Neural progenitor cell (in vitro differentiated cells): ENCODE results near the gene C16orf46. TPM values are rescaled to one million over a fixed set of nuclear protein-coding genes. Genes with fewer than 3 reads are reported as not detected.

Source experiments
- DNase-seq: peaks from one replicate; pipeline ENCODE4 v3.0.0-alpha.2; 2016; ENCODE audit warnings: low spot score
- H2AFZ ChIP-seq: fragments of 200-600 bp; sonication (generic); replicated peaks from 2 replicates; pipeline ENCODE4 v1.6.1; 2016; ENCODE audit warnings: antibody characterized with exemption
- H3F3A ChIP-seq: fragments of 200-600 bp; sonication (generic); 2 replicates; pipeline ENCODE4 v1.6.1; 2016; ENCODE audit warnings: antibody characterized with exemption, low read depth
- H3K27ac ChIP-seq: fragments of 200-600 bp; sonication (generic); 2 replicates; pipeline ENCODE4 v1.5.1; 2016; ENCODE audit warnings: mild to moderate bottlenecking
- H3K27me3 ChIP-seq: fragments of 200-600 bp; sonication (generic); 2 replicates; pipeline ENCODE4 v1.6.1; 2016; ENCODE audit warnings: mild to moderate bottlenecking, moderate library complexity
- H3K36me3 ChIP-seq: fragments of 200-600 bp; sonication (generic); 2 replicates; pipeline ENCODE4 v1.5.1; 2016
- H3K4me1 ChIP-seq: fragments of 200-600 bp; sonication (generic); 2 replicates; pipeline ENCODE4 v1.6.1; 2016; ENCODE audit warnings: mixed run types
- H3K4me2 ChIP-seq: fragments of 200-600 bp; sonication (generic); 2 replicates; pipeline ENCODE4 v1.6.1; 2016
- H3K4me3 ChIP-seq: fragments of 200-600 bp; sonication (generic); 2 replicates; pipeline ENCODE4 v1.5.1; 2016
- H3K79me2 ChIP-seq: fragments of 200-600 bp; sonication (generic); 2 replicates; pipeline ENCODE4 v1.6.1; 2016; ENCODE audit warnings: low read depth
- H3K9ac ChIP-seq: fragments of 200-600 bp; sonication (generic); 2 replicates; pipeline ENCODE4 v1.6.1; 2016
- H3K9me3 ChIP-seq: fragments of 200-600 bp; sonication (generic); 2 replicates; pipeline ENCODE4 v1.5.1; 2016; ENCODE audit warnings: low read depth
- H4K20me1 ChIP-seq: fragments of 200-600 bp; sonication (generic); 2 replicates; pipeline ENCODE4 v1.6.1; 2016; ENCODE audit warnings: low read depth
- H3K27ac Mint-ChIP-seq: 3 replicates; pipeline ENCODE4 v1.8.0; 2021; ENCODE audit warnings: mixed read lengths
- H3K27me3 Mint-ChIP-seq: 2 replicates; pipeline ENCODE4 v1.8.0; 2022; ENCODE audit warnings: low read depth, mild to moderate bottlenecking, inconsistent platforms, moderate library complexity, mixed read lengths; ENCODE audit not compliant: insufficient read depth
- H3K36me3 Mint-ChIP-seq: 3 replicates; pipeline ENCODE4 v1.8.0; 2021; ENCODE audit warnings: mixed read lengths
- H3K4me1 Mint-ChIP-seq: 3 replicates; pipeline ENCODE4 v1.8.0; 2021; ENCODE audit warnings: mixed read lengths
- H3K4me3 Mint-ChIP-seq: 3 replicates; pipeline ENCODE4 v1.8.0; 2021; ENCODE audit warnings: mild to moderate bottlenecking, moderate library complexity, mixed read lengths
- H3K9me3 Mint-ChIP-seq: 3 replicates; pipeline ENCODE4 v1.8.0; 2020; ENCODE audit warnings: mixed read lengths
- CTCF ChIP-seq: fragments of 200-600 bp; sonication (generic); IDR thresholded peaks from 2 replicates; pipeline ENCODE4 v1.5.1; 2017; ENCODE audit warnings: antibody characterized with exemption, mild to moderate bottlenecking
- EZH2 ChIP-seq: fragments of 200-600 bp; sonication (generic); IDR thresholded peaks from 2 replicates; pipeline ENCODE4 v1.6.1; 2017; ENCODE audit warnings: antibody characterized with exemption, mild to moderate bottlenecking, moderate library complexity
- EZH2phosphoT487 ChIP-seq: fragments of 200-600 bp; sonication (generic); IDR thresholded peaks from 2 replicates; pipeline ENCODE4 v1.6.1; 2017; ENCODE audit warnings: antibody characterized with exemption
- total RNA-seq: library from RNA; depleted of rRNA; stranded (reverse); fragments of >200 nt; gene quantifications from 2 replicates; pipeline ENCODE4 v1.2.3, GENCODE V29; 2015; ENCODE audit warnings: low replicate concordance

Gene C16orf46
- total RNA-seq, 1 donor from 2014 or later, result 1.7 TPM

GRCh38 chr16:81096715-81097208, 19.7 kb upstream of the C16orf46 start:
- no peak for DNase-seq
- Mint-ChIP-seq H3K36me3 (peaks cover 4% of the 10 kb centered on the region), H3K9me3 (no peaks in the 10 kb centered on the region), H3K4me3 (peak overlapping the region; percentile 84), H3K4me1 (peaks cover 14% of the 10 kb centered on the region), H3K27ac (peak overlapping the region; percentile 16), H3K27me3 (no peaks in the 10 kb centered on the region)
- no peaks in the 10 kb centered on the region for H3K36me3 ChIP-seq
- H3K4me1 ChIP-seq, result no peaks in the 10 kb centered on the region
- peak overlapping the region; percentile 13 for H2AFZ ChIP-seq
- no peaks in the 10 kb centered on the region for H3K9me3 ChIP-seq
- TF ChIP-seq EZH2, result no peak
- no peak for TF ChIP-seq CTCF
- no peak for TF ChIP-seq EZH2phosphoT487
- H3K9ac ChIP-seq, result no peak overlapping the region
- peak overlapping the region; percentile 23 for H3K4me2 ChIP-seq
- no peak overlapping the region for H3K27ac ChIP-seq
- H3K27me3 ChIP-seq, result no peaks in the 10 kb centered on the region
- H3K79me2 ChIP-seq, result peaks cover 35% of the 10 kb centered on the region
- H3F3A ChIP-seq, result peaks cover 4% of the 10 kb centered on the region
- H4K20me1 ChIP-seq, result peaks cover 20% of the 10 kb centered on the region
- no peak overlapping the region for H3K4me3 ChIP-seq

GRCh38 chr16:81095953-81096714, 19.1 kb upstream of the C16orf46 start, which contains the start of gene GCSH:
GCSH (minus strand) TSS chr16:81096395; CDS start chr16:81096278, 117 bp downstream.
- no peaks in the 10 kb centered on the region for H3K36me3 ChIP-seq
- H3K27ac Mint-ChIP-seq, result peak within 1 kb of the TSS; percentile 16
- peak within 1 kb of the TSS; percentile 42 for H3K9ac ChIP-seq

GRCh38 chr16:81095653-81095952, 18.6 kb upstream of the C16orf46 start:
- H3K27me3 Mint-ChIP-seq, result no peaks in the 10 kb centered on the region
- H3K4me2 ChIP-seq, result peak overlapping the region; percentile 73
- peaks cover 5% of the 10 kb centered on the region for H3K36me3 Mint-ChIP-seq
- peak overlapping the region; percentile 78 for H3K4me3 ChIP-seq
- no peak for DNase-seq
- H3F3A ChIP-seq, result peaks cover 4% of the 10 kb centered on the region
- no peaks in the 10 kb centered on the region for H3K9me3 ChIP-seq
- peaks cover 14% of the 10 kb centered on the region for H3K4me1 Mint-ChIP-seq
- H2AFZ ChIP-seq, result peak overlapping the region; percentile 17
- peaks cover 29% of the 10 kb centered on the region for H4K20me1 ChIP-seq
- peaks cover 4% of the 10 kb centered on the region for H3K36me3 ChIP-seq
- peak overlapping the region; percentile 42 for H3K9ac ChIP-seq
- peak overlapping the region; percentile 88 for H3K27ac ChIP-seq
- H3K9me3 Mint-ChIP-seq, result no peaks in the 10 kb centered on the region
- H3K79me2 ChIP-seq, result peaks cover 47% of the 10 kb centered on the region
- H3K27ac Mint-ChIP-seq, result no peak overlapping the region
- no peak for TF ChIP-seq EZH2phosphoT487
- TF ChIP-seq CTCF, result no peak
- no peak for TF ChIP-seq EZH2
- no peaks in the 10 kb centered on the region for H3K4me1 ChIP-seq
- H3K4me3 Mint-ChIP-seq, result peak overlapping the region; percentile 86
- H3K27me3 ChIP-seq, result no peaks in the 10 kb centered on the region

More at GRCh38 chr16:81095953-81096714, 19.1 kb upstream of the C16orf46 start, which contains the start of gene GCSH:
- peak within 1 kb of the TSS; percentile 17 for H2AFZ ChIP-seq
- H4K20me1 ChIP-seq, result peaks cover 24% of the 10 kb centered on the region
- peak within 1 kb of the TSS; percentile 88 for H3K27ac ChIP-seq
- no peaks in the 10 kb centered on the region for H3K27me3 ChIP-seq
- peak within 1 kb of the TSS; percentile 78 for H3K4me3 ChIP-seq
- peak; percentile 100 for DNase-seq
- H3K79me2 ChIP-seq, result peaks cover 41% of the 10 kb centered on the region
- Mint-ChIP-seq H3K27me3 (no peaks in the 10 kb centered on the region), H3K36me3 (peaks cover 5% of the 10 kb centered on the region), H3K9me3 (no peaks in the 10 kb centered on the region), H3K4me1 (peaks cover 14% of the 10 kb centered on the region), H3K4me3 (peak within 1 kb of the TSS; percentile 86)
- peaks cover 4% of the 10 kb centered on the region for H3F3A ChIP-seq
- H3K4me2 ChIP-seq, result peak within 1 kb of the TSS; percentile 73
- no peak for TF ChIP-seq EZH2
- no peak for TF ChIP-seq EZH2phosphoT487
- TF ChIP-seq CTCF, result no peak
- no peaks in the 10 kb centered on the region for H3K9me3 ChIP-seq
- no peaks in the 10 kb centered on the region for H3K4me1 ChIP-seq
